Caco-2 (cell line): Measurements from ENCODE around the gene GRB14. TPM values are rescaled to one million over a fixed set of nuclear protein-coding genes. Genes with fewer than 3 reads are reported as not detected.

Source experiments
- BruUV-seq: library from RNA; stranded (reverse); fragments of 400-500 nt; replicated peaks from 2 replicates; lab custom pipeline; 2021; lab: Mats Ljungman, UMichigan
- CTCF ChIA-PET: fragments of 300-600 bp; sonication (Branson Sonifier 250); formaldehyde crosslinking; loops from one replicate; lab custom pipeline; 2022; ENCODE audit warnings: antibody characterized with exemption; lab: Charles Lee
- POLR2A ChIA-PET: fragments of 300-600 bp; sonication (Branson Sonifier 250); formaldehyde crosslinking; loops from one replicate; lab custom pipeline; 2022; ENCODE audit warnings: antibody characterized with exemption; lab: Charles Lee
- DNase-seq, 2 experiments: peaks; one replicate each; pipeline versions ENCODE4 v3.0.0 to v3.0.0-alpha.2; 2020 to 2022
- H3K27me3 ChIP-seq: replicated peaks from 2 replicates; pipeline ENCODE4 v1.6.0; 2011; ENCODE audit warnings: low read length; ENCODE audit not compliant: control insufficient read depth, insufficient read depth
- H3K36me3 ChIP-seq: 2 replicates; pipeline ENCODE4 v1.5.1; 2011; ENCODE audit warnings: low read length; ENCODE audit not compliant: control insufficient read depth, insufficient read depth
- H3K4me1 ChIP-seq: fragments of 250-450 bp; sonication (Bioruptor Pico); 2 replicates; pipeline ENCODE4 v1.5.1; 2020; ENCODE audit warnings: mild to moderate bottlenecking
- H3K4me3 ChIP-seq: 2 replicates; pipeline ENCODE4 v1.5.1; 2011; ENCODE audit warnings: low read depth, mild to moderate bottlenecking, control low read depth, low read length
- H3K9me3 ChIP-seq: fragments of 250-450 bp; sonication (Bioruptor Pico); 2 replicates; pipeline ENCODE4 v1.5.1; 2020; ENCODE audit warnings: mild to moderate bottlenecking, moderate library complexity
- H3K27ac Mint-ChIP-seq: one replicate; pipeline ENCODE4 v1.8.0; 2022; ENCODE audit warnings: mixed read lengths; ENCODE audit not compliant: unreplicated experiment
- H3K27me3 Mint-ChIP-seq: one replicate; pipeline ENCODE4 v1.8.0; 2022; ENCODE audit warnings: mixed read lengths; ENCODE audit not compliant: insufficient read depth, unreplicated experiment
- H3K36me3 Mint-ChIP-seq: one replicate; pipeline ENCODE4 v1.8.0; 2022; ENCODE audit warnings: mild to moderate bottlenecking, mixed read lengths; ENCODE audit not compliant: insufficient read depth, unreplicated experiment
- H3K4me1 Mint-ChIP-seq: one replicate; pipeline ENCODE4 v1.8.0; 2022; ENCODE audit warnings: low read depth, mixed read lengths; ENCODE audit not compliant: unreplicated experiment
- H3K4me3 Mint-ChIP-seq: one replicate; pipeline ENCODE4 v1.8.0; 2022; ENCODE audit warnings: mild to moderate bottlenecking, moderate library complexity, mixed read lengths; ENCODE audit not compliant: unreplicated experiment
- H3K9me3 Mint-ChIP-seq: one replicate; pipeline ENCODE4 v1.8.0; 2022; ENCODE audit warnings: mixed read lengths; ENCODE audit not compliant: unreplicated experiment
- CTCF ChIP-seq, 2 experiments: fragments of 200-600 bp in 1 of 2; IDR thresholded peaks; 1 replicate in 1 of 2; 2 replicates in 1 of 2; pipeline versions ENCODE4 v1.5.1 to v1.8.0; 2011 to 2022; ENCODE audit warnings: antibody characterized with exemption in 1 of 2, control low read depth in 1 of 2, inconsistent platforms in 1 of 2, low read depth in 1 of 2, low read length in 1 of 2, mild to moderate bottlenecking in 1 of 2, moderate library complexity in 1 of 2; ENCODE audit not compliant: insufficient read depth in 1 of 2, severe bottlenecking in 1 of 2, unreplicated experiment in 1 of 2
- intact Hi-C: fragments of 100-400 bp; cut with micrococcal nuclease; formaldehyde crosslinking; loops from one replicate; pipeline ENCODE4 v1.10.0; 2022; ENCODE audit not compliant: unreplicated experiment
- total RNA-seq: library from RNA; stranded (reverse); gene quantifications from 2 replicates; pipeline ENCODE4 v1.2.3, GENCODE V29; 2022

GRB14 gene
- total RNA-seq, 1 experiment from 2014 or later: 12.7 TPM

GRCh38 chr2:164464376-164464775, 156.9 kb downstream of the GRB14 start:
- no peak for TF ChIP-seq CTCF (IDR thresholded peaks at IDR 0.05; ENCODE audit: insufficient read depth in 1 of 2, low read depth in 1 of 2, low read length in 1 of 2, severe bottlenecking in 1 of 2, unreplicated experiment in 1 of 2)
- Mint-ChIP-seq H3K27me3 (peaks cover 24% of the 10 kb centered on the region), H3K4me1 (no peaks in the 10 kb centered on the region), H3K27ac (no peak overlapping the region), H3K36me3 (no peaks in the 10 kb centered on the region), H3K4me3 (no peak overlapping the region), H3K9me3 (no peaks in the 10 kb centered on the region)
- no peaks in the 10 kb centered on the region for H3K36me3 ChIP-seq
- BruUV-seq: no TSS peak
- no peak overlapping the region for H3K4me3 ChIP-seq
- no peaks in the 10 kb centered on the region for H3K4me1 ChIP-seq
- intact Hi-C loops: no loop called here
- no peak for DNase-seq
- ChIA-PET CTCF (no interaction called here), POLR2A (no interaction called here)
- no peaks in the 10 kb centered on the region for H3K9me3 ChIP-seq
- no peaks in the 10 kb centered on the region; the same call in 1 of the 2 replicates for H3K27me3 ChIP-seq

- no peak for TF ChIP-seq CTCF (IDR thresholded peaks at IDR 0.05; ENCODE audit: insufficient read depth in 1 of 2, low read depth in 1 of 2, low read length in 1 of 2, severe bottlenecking in 1 of 2, unreplicated experiment in 1 of 2)
- Histone ChIP-seq H3K27me3 (no peaks in the 10 kb centered on the region), H3K4me3 (no peak overlapping the region), H3K4me1 (no peaks in the 10 kb centered on the region), H3K9me3 (no peaks in the 10 kb centered on the region), H3K36me3 (no peaks in the 10 kb centered on the region)
- Mint-ChIP-seq H3K27ac (no peak overlapping the region), H3K4me3 (no peak overlapping the region), H3K4me1 (no peaks in the 10 kb centered on the region), H3K36me3 (no peaks in the 10 kb centered on the region), H3K27me3 (peaks cover 30% of the 10 kb centered on the region), H3K9me3 (no peaks in the 10 kb centered on the region)
- CTCF ChIA-PET: no interaction called here
- BruUV-seq: no TSS peak
- POLR2A ChIA-PET: no interaction called here
- intact Hi-C loops: no loop called here
- no peak for DNase-seq
Measured at GRCh38 chr2:164458792-164459191, 162.5 kb downstream of the GRB14 start.

GRCh38 chr2:164457271-164457670, 164.0 kb downstream of the GRB14 start:
- Histone ChIP-seq H3K4me1 (no peaks in the 10 kb centered on the region), H3K36me3 (no peaks in the 10 kb centered on the region), H3K27me3 (no peaks in the 10 kb centered on the region), H3K9me3 (no peaks in the 10 kb centered on the region), H3K4me3 (no peak overlapping the region)
- CTCF ChIA-PET: no interaction called here
- Mint-ChIP-seq H3K36me3 (no peaks in the 10 kb centered on the region), H3K4me1 (no peaks in the 10 kb centered on the region), H3K9me3 (no peaks in the 10 kb centered on the region), H3K27ac (no peak overlapping the region), H3K27me3 (peaks cover 36% of the 10 kb centered on the region), H3K4me3 (no peak overlapping the region)
- POLR2A ChIA-PET: no interaction called here
- DNase-seq: no peak
- no TSS peak for BruUV-seq
- TF ChIP-seq CTCF (IDR thresholded peaks at IDR 0.05; ENCODE audit: insufficient read depth in 1 of 2, low read depth in 1 of 2, low read length in 1 of 2, severe bottlenecking in 1 of 2, unreplicated experiment in 1 of 2): no peak
- intact Hi-C loops: no loop called here
